A549 (cell line): Measurements from ENCODE around the gene UTY. TPM values are rescaled to one million over a fixed set of nuclear protein-coding genes. Genes with fewer than 3 reads are reported as not detected.

Experiments used
- ATAC-seq, 2 experiments: fragments of 200-7000 bp in 1 of 2; fragments of >200 bp in 1 of 2; cut with Nextera tagmentation in 1 of 2; cut with Tn5 transposase in 1 of 2; 3 replicates each; pipeline versions ENCODE4 v1.8.0 to v1.9.1; 2018 to 2020; ENCODE audit warnings: mild to moderate bottlenecking in 1 of 2, moderate library complexity in 1 of 2
- CTCF ChIA-PET: fragments of 300-600 bp; sonication (Branson Sonifier 250); formaldehyde crosslinking; extraction: SDS; loops from one replicate; lab custom pipeline; 2021; ENCODE audit warnings: antibody characterized with exemption, inconsistent platforms; lab: Yijun Ruan, JAX
- POLR2A ChIA-PET: fragments of 350-600 bp; formaldehyde crosslinking; extraction: SDS; loops from one replicate; lab custom pipeline; 2021; ENCODE audit warnings: antibody characterized with exemption, inconsistent platforms; lab: Yijun Ruan, JAX
- DNase-seq, 2 experiments: peaks; one replicate each; pipeline versions ENCODE4 v3.0.0 to v3.0.0-alpha.2; 2011 to 2016; ENCODE audit warnings: low read depth in 1 of 2, low spot score in 1 of 2
- FAIRE-seq: peaks from 2 replicates; lab custom pipeline; 2011; peaks lifted over from hg19 to GRCh38; lab: Jason Lieb, UNC
- H3K27ac ChIP-seq, 2 experiments: fragments of >200 bp; sonication (Bioruptor Twin); formaldehyde crosslinking; 3 replicates each; pipeline ENCODE4 v1.5.1; 2016 to 2017
- H3K4me1 ChIP-seq: fragments of >200 bp; sonication (Bioruptor Twin); formaldehyde crosslinking; 3 replicates; pipeline ENCODE4 v1.6.1; 2016
- H3K4me2 ChIP-seq: fragments of >200 bp; sonication (Bioruptor Twin); formaldehyde crosslinking; 3 replicates; pipeline ENCODE4 v1.6.1; 2016
- H3K4me3 ChIP-seq: fragments of >200 bp; sonication (Bioruptor Twin); formaldehyde crosslinking; 3 replicates; pipeline ENCODE4 v1.5.1; 2016
- H3K9me3 ChIP-seq: fragments of >200 bp; sonication (Bioruptor Twin); formaldehyde crosslinking; 3 replicates; pipeline ENCODE4 v1.6.1; 2016
- BHLHE40 ChIP-seq: IDR thresholded peaks from 2 replicates; pipeline ENCODE4 v1.6.1; 2012; ENCODE audit warnings: low read depth, low read length, inconsistent platforms
- CBX2 ChIP-seq: fragments of 200-600 bp; sonication (generic); IDR thresholded peaks from 2 replicates; pipeline ENCODE4 v1.6.1; 2016; ENCODE audit warnings: low read depth, mild to moderate bottlenecking, borderline replicate concordance
- CBX8 ChIP-seq: fragments of 200-600 bp; sonication (generic); IDR thresholded peaks from 2 replicates; pipeline ENCODE4 v1.6.1; 2016
- CEBPB ChIP-seq, 2 experiments: fragments of >200 bp in 1 of 2; sonication (Bioruptor Twin) in 1 of 2; formaldehyde crosslinking in 1 of 2; IDR thresholded peaks; 2 replicates each; pipeline ENCODE4 v1.6.1; 2012 to 2016
- CHD2 ChIP-seq: fragments of 150-350 bp; IDR thresholded peaks from 2 replicates; pipeline ENCODE4 v1.6.1; 2014; ENCODE audit warnings: low read length; ENCODE audit not compliant: partially characterized antibody
- CTCF ChIP-seq: fragments of >200 bp; sonication (Bioruptor Twin); formaldehyde crosslinking; IDR thresholded peaks from 3 replicates; pipeline ENCODE4 v1.5.1; 2016
- GATA3 ChIP-seq: IDR thresholded peaks from 2 replicates; pipeline ENCODE4 v1.6.1; 2012; ENCODE audit warnings: borderline replicate concordance
- HEYL ChIP-seq: fragments of 250-450 bp; sonication (Bioruptor Pico); IDR thresholded peaks from 2 replicates; pipeline ENCODE4 v1.8.0; 2021; ENCODE audit warnings: mild to moderate bottlenecking, moderate library complexity
- HMGXB4 ChIP-seq: fragments of 250-450 bp; sonication (Bioruptor Pico); IDR thresholded peaks from 2 replicates; pipeline ENCODE4 v1.5.0; 2021; ENCODE audit warnings: mild to moderate bottlenecking, moderate library complexity, borderline replicate concordance
- HOXB5 ChIP-seq: fragments of 250-450 bp; sonication (Bioruptor Pico); IDR thresholded peaks from 2 replicates; pipeline ENCODE4 v1.5.0; 2020; ENCODE audit warnings: mild to moderate bottlenecking, moderate library complexity
- JUNB ChIP-seq: fragments of >200 bp; sonication (Bioruptor Twin); formaldehyde crosslinking; IDR thresholded peaks from 2 replicates; pipeline ENCODE4 v1.6.1; 2016
- KDM5A ChIP-seq: fragments of 200-600 bp; sonication (generic); IDR thresholded peaks from 2 replicates; pipeline ENCODE4 v1.6.1; 2016; ENCODE audit warnings: antibody characterized with exemption, mild to moderate bottlenecking
- MAFK ChIP-seq: fragments of 450-650 bp; IDR thresholded peaks from 2 replicates; pipeline ENCODE4 v1.6.1; 2014; ENCODE audit not compliant: partially characterized antibody
- MAX ChIP-seq: IDR thresholded peaks from 2 replicates; pipeline ENCODE4 v1.6.1; 2012
- MYC ChIP-seq: IDR thresholded peaks from 2 replicates; pipeline ENCODE4 v1.6.1; 2012; ENCODE audit warnings: mild to moderate bottlenecking, inconsistent platforms, low read length, improper control_type of control experiment, borderline replicate concordance
- NFE2L2 ChIP-seq: fragments of 150-350 bp; conservative IDR thresholded peaks from 2 replicates; pipeline ENCODE4 v1.6.1; 2014; ENCODE audit warnings: low read length
- NPAS2 ChIP-seq: fragments of 250-450 bp; sonication (Bioruptor Pico); IDR thresholded peaks from 2 replicates; pipeline ENCODE4 v1.8.0; 2022; ENCODE audit warnings: mild to moderate bottlenecking, moderate library complexity, borderline replicate concordance
- PHF8 ChIP-seq: fragments of 200-600 bp; sonication (generic); IDR thresholded peaks from 2 replicates; pipeline ENCODE4 v1.6.1; 2016; ENCODE audit warnings: low read depth, mild to moderate bottlenecking, antibody characterized with exemption, moderate library complexity, borderline replicate concordance
- POLR2A ChIP-seq: IDR thresholded peaks from 2 replicates; pipeline ENCODE4 v1.6.1; 2012; ENCODE audit warnings: mild to moderate bottlenecking, low read length
- RARB ChIP-seq: fragments of 250-450 bp; sonication (Bioruptor Pico); IDR thresholded peaks from 2 replicates; pipeline ENCODE4 v1.8.0; 2021; ENCODE audit warnings: mild to moderate bottlenecking, moderate library complexity
- REST ChIP-seq: fragments of 200-600 bp; sonication (generic); IDR thresholded peaks from 2 replicates; pipeline ENCODE4 v1.6.1; 2016; ENCODE audit warnings: antibody characterized with exemption, mild to moderate bottlenecking, moderate library complexity
- SMC3 ChIP-seq: fragments of >200 bp; sonication (Bioruptor Twin); formaldehyde crosslinking; IDR thresholded peaks from 3 replicates; pipeline ENCODE4 v1.6.1; 2018; ENCODE audit warnings: inconsistent platforms
- SREBF2 ChIP-seq: fragments of 450-650 bp; IDR thresholded peaks from 2 replicates; pipeline ENCODE4 v1.6.1; 2014; ENCODE audit warnings: mild to moderate bottlenecking, moderate library complexity
- TFCP2L1 ChIP-seq: fragments of 250-450 bp; sonication (Bioruptor Pico); IDR thresholded peaks from 2 replicates; pipeline ENCODE4 v1.5.0; 2021; ENCODE audit warnings: mild to moderate bottlenecking
- TP53 ChIP-seq: fragments of 250-450 bp; sonication (Bioruptor Pico); IDR thresholded peaks from 2 replicates; pipeline ENCODE4 v1.5.0; 2021; ENCODE audit warnings: mild to moderate bottlenecking, moderate library complexity
- USF2 ChIP-seq: fragments of 450-650 bp; IDR thresholded peaks from 2 replicates; pipeline ENCODE4 v1.6.1; 2014; ENCODE audit warnings: antibody characterized with exemption
- ZFP36 ChIP-seq: fragments of 450-650 bp; IDR thresholded peaks from 2 replicates; pipeline ENCODE4 v1.6.1; 2014; ENCODE audit warnings: borderline replicate concordance; ENCODE audit not compliant: partially characterized antibody
- ZNF302 ChIP-seq: fragments of 250-450 bp; sonication (Bioruptor Pico); IDR thresholded peaks from 2 replicates; pipeline ENCODE4 v1.9.0; 2021; ENCODE audit warnings: inconsistent platforms, mild to moderate bottlenecking, moderate library complexity
- ZSCAN20 ChIP-seq: fragments of 250-450 bp; sonication (Bioruptor Pico); IDR thresholded peaks from 2 replicates; pipeline ENCODE4 v1.8.0; 2022; ENCODE audit warnings: mild to moderate bottlenecking, moderate library complexity
- WGBS: methylation state at CpG from one replicate; pipeline ENCODE4 v1.1.6; 2017; ENCODE audit errors: missing lambda C conversion rate; 5-methylcytosine and 5-hydroxymethylcytosine counted together
- polyA plus RNA-seq, 4 experiments: library from polyadenylated mRNA; depleted of rRNA in 3 of 4; stranded (reverse); fragments of >200 nt; fragmentation: RNase III in 1 of 4; extraction: RNeasy Plus Mini Kit Qiagen cat#74134 plus additional on column Dnase treatment in 1 of 4; gene quantifications; 2 replicates in 3 of 4; 3 replicates in 1 of 4; pipeline ENCODE4 v1.2.3, GENCODE V29; 2011 to 2017

Gene UTY
- polyA plus RNA-seq, 2 of the 4 experiments (the other 2 are of a cell fraction) = 2.9 to 12.5 TPM

- no peak for FAIRE-seq
- Histone ChIP-seq H3K4me1 (no peaks in the 10 kb centered on the region), H3K27ac (no peak overlapping the region)
- POLR2A ChIA-PET = no interaction called here
- TF ChIP-seq HEYL = no peak
- no peak for TF ChIP-seq SMC3
- TF ChIP-seq ZSCAN20 (CRISPR knock-in tag) = no peak
- TF ChIP-seq HMGXB4 (CRISPR knock-in tag) = no peak
- no peak for TF ChIP-seq USF2
- TF ChIP-seq CBX8 = no peak
- no peak for TF ChIP-seq MAFK
- TF ChIP-seq ZFP36 = no peak
- TF ChIP-seq KDM5A = no peak
- no peak for TF ChIP-seq REST
- no peak for TF ChIP-seq TFCP2L1
- no peak for TF ChIP-seq JUNB
- TF ChIP-seq MYC = no peak
- no peak for TF ChIP-seq CHD2
- TF ChIP-seq CEBPB (IDR thresholded peaks at IDR 0.05) = no peak
- TF ChIP-seq ZNF302 = no peak
- TF ChIP-seq NPAS2 (CRISPR knock-in tag) = no peak
- TF ChIP-seq, all 56 proteins: peak for 0
- CTCF ChIA-PET = no interaction called here
- Histone ChIP-seq H3K9me3 (no peaks in the 10 kb centered on the region), H3K4me3 (no peak overlapping the region), H3K4me2 (no peak overlapping the region)
- ATAC-seq (no peak), DNase-seq (no peak)
- 57% methylated on average over 1 of the region's 1 CpG for WGBS
Observed at GRCh38 chrY:13445566-13445965, 34.3 kb downstream of the UTY start.

- TF ChIP-seq NFE2L2 (no peak), BHLHE40 (no peak), SREBF2 (no peak), TP53 (no peak), ZNF302 (no peak), MAX (no peak), PHF8 (no peak), HEYL (no peak), JUNB (no peak), CTCF (no peak), GATA3 (no peak), RARB (CRISPR knock-in tag) (no peak), ZSCAN20 (CRISPR knock-in tag) (no peak), CBX2 (no peak), HOXB5 (CRISPR knock-in tag) (no peak), POLR2A (no peak)
- TF ChIP-seq, all 56 proteins: peak for 0
- DNase-seq (no peak), FAIRE-seq (no peak)
Observed at GRCh38 chrY:13443146-13443545, 36.7 kb downstream of the UTY start.

More at GRCh38 chrY:13443146-13443545, 36.7 kb downstream of the UTY start:
- POLR2A ChIA-PET = no interaction called here
- H3K4me1 ChIP-seq = no peaks in the 10 kb centered on the region
- H3K4me2 ChIP-seq = no peak overlapping the region
- H3K4me3 ChIP-seq = no peak overlapping the region
- CTCF ChIA-PET = no interaction called here
- 92% methylated on average over 7 of the region's 7 CpGs for WGBS
- no peak overlapping the region for H3K27ac ChIP-seq
- no peaks in the 10 kb centered on the region for H3K9me3 ChIP-seq
- ATAC-seq = no peak
